Epidermal melanocyte (primary cell): Measurements from ENCODE around the gene MYOC.
"Not testable (repeated sequence)": the region's sequence is repeated elsewhere in the genome, so short reads cannot be mapped to it uniquely, and the experiment has no call there.

Source experiments
- DNase-seq: peaks from one replicate; pipeline ENCODE4 v3.0.0; 2011; ENCODE audit warnings: low spot score; ENCODE audit not compliant: insufficient read length

Gene MYOC

DNA sequence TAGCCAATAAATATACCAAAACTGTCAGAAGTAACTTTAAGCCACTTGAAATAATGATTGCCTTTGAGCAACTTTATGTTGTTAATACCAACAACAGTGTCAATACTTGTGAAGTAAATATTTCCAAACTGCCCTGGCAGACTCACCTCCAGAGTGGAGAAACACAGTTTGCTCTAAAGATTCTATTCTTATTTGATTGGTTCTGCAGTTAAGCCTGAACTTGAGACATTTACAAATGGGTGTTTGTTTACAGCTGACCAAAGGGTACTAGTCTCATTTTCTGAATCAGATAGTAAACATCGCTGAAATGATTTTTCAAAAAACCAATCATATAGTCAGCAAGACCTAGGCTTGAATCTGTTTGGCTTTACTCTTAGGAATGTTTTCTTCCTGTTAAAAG lies 1.3 kb upstream of the MYOC start:
- DNase-seq, result no peak

DNA sequence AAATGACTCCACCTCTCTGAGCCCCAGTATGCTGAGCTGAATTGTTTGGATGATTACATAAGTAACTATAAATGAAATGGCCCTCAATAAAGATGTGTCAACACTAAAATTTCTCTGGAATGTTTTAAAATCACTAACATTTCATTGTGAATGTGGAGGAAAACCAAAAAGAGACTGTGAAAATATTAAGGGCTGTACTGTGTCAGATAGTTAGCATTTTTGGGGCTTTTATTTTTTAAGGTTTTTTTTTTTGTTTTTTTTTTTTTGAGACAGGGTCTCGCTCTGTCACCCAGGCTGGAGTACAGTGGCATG lies 6.3 kb downstream of the MYOC start:
- DNase-seq, result no peak

DNA sequence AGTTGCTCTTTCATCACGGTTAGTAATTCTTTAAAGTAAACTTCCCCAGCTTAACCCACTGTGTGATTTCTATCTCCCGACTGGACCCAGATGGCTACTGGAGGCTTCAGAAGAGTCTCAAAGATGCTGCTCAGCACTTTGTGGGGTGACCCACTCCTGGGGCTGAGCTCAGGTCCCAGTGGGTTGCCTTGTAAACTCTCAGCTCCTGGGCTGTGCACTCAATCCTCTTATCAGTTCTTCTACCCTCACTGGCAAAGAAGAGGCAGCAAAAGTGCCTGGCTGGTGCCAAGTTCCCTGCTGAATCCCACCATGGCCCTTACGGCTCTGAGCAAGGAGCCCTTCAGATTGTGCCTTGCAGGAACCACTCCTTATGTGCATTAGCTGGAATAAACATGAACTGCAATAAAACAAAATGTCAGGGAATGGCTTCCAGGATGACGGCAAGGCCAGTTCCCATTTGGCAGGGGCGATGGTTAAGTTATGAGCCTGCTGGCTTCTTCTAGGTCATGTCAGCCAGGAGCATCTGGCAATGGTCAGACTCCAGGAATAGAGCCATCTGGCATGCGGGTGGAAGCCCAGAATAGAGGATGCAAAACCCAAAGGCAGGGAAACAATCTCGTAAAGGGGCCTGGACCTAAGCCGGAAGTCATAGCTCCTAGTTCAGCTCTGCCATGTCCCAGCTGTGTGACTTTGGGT lies 6.8 kb downstream of the MYOC start:
- DNase-seq, result peak; percentile 39

DNA sequence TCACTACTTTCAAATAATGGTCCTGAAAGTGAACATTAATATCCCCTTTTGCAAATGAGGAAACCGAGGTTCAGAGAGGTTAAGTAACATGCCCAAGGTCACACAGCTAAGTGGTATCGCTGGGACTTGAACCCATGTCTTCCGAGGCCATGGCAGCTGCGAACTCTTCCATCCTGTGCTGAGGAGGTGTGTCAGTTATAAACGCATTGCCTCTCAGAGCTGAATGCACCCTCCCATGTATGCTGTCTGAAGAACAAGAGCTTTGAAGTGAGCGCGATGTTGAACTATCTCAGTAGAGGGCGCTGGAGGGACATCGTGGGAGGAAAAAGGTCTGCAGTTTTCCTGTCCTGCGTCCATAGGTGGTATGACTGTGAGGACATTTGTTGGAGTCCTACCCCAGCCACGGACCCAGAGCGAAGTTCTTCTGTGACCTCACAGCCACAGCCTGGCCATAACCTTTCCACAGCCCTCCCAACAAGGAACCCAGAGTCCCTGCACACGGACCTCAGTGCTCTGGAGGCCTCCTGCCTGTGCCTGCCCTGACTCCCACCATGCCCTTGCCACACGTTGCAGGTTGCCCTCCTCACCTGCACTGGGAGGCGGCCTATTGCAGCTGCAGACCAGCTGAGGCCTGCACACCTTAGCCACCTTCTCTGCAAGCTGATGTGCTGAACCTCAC lies 7.5 kb downstream of the MYOC start:
- peak; percentile 66 for DNase-seq

DNA sequence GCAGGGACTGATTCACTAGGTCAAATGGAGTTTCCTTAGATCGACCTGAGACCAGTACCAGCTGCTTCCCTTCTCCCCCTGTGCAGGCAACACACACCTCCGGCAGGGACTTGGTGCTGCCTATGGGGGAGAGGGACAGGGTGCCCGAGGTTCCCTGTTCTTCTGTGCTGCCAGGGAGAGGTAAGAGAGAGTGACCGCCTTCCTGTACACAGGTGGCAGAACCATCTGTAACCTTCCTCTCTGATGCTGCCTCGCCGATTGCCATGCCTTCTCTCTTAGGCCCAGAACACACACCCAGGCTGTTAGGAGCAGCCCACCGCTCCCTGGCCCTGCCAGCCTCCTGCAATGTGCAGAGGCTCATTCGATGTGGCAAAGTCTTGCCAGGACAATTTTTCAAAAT lies 9.3 kb downstream of the MYOC start:
- no peak for DNase-seq

DNA sequence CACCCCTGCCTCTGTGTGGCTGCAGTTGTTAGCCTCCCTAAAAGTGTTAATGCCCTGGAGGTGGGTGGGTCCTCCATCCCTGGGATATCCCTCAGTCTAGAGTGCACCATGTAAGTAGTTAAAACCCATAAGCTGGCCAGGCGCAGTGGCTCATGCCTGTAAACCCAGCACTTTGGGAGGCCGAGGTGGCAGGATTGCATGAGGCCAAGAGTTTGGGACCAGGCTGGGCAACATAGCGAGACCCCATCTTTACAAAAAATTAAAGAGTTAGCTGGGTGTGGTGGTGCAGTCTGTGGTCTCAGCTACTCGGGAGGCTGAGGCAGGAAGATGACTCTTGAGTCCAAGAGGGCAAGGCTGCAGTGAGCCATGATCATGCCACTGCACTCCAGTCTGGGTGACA lies 10.3 kb downstream of the MYOC start:
- no peak for DNase-seq

DNA sequence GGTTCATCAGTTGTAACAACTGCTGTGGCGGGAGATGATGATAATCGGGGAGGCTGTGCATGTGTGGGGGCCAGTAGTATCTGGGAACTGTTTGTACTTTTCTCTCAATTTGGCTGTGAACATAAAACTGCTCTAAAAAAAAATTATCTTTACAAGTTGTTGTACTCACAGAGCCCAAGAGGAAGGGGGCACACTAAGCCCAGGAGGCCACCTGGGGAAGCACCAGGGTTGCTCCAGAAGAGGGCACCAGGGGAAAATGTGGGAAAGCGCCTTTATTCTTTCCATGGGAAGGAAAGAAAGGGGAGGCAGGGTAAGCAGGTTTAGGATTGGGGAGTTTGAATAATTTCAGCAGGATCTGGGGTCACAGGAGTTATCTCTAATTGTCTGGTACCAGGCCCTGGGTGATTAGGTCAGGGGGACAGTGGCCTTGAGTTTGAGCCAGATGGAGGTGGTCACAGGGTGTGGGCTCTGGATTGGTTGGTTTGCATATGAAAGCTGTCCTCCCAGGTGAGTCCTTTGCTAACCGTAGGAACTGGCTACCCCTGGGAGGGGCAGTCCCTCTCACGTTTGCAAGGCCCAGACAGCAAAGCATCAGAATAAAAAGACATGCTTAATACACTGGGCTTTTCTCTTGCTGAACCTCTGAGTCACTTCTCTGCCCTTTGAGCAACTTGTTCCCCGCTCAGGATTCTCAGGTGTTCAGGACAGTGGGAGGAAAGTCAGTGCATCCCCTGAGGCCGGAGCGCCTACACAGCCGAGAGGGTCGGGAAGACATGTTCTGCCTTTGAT lies 11.2 kb downstream of the MYOC start:
- DNase-seq, result no peak

DNA sequence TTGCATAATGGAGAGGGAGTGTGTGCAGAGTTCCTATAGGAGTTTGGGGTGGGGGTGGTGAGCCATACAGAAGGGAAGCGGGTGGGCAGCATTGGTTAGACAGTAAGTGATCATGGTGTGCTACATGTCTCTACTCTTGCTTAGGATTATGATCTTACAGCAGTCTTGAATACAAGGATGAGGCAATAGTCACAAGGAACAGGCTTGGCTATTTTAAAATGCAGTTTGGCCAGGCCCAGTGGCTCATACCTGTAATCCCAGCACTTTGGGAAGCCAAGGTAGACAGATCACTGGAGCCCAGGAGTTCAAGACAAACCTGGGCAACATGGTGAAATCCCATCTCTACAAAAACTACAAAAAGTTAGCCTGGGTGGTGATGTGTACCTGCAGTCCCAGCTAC lies 12.3 kb downstream of the MYOC start:
- no peak for DNase-seq

DNA sequence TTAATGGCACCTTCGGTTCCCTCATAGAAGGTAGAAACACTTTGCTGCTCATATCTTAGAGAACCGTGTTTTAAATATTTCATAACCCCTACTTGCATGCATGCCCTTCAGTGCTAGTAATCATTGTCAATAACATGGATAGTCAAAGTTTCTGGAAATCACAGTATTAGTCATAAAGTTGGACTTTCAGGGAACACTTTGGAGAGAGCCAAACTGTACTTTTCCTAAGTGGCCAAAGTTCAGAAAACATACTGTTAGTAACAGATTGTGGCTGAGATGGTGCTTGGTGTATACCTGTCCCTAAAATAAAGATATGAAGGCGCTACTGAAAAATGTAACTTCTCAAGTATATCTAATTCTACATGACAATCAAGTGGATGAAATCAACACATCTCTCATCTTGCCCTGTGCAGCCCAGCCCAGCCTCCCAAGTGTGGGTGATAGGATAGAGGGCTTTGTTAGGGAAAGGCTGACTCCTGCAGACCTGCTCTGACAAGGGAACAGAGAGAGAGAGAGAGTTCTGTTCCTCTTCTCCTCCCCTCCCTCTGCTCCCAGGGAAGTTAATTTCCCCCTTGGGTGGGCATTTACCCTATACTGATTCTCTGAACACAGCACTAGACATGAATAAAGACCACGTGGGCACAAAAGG lies 14.4 kb downstream of the MYOC start:
- DNase-seq, result no peak

DNA sequence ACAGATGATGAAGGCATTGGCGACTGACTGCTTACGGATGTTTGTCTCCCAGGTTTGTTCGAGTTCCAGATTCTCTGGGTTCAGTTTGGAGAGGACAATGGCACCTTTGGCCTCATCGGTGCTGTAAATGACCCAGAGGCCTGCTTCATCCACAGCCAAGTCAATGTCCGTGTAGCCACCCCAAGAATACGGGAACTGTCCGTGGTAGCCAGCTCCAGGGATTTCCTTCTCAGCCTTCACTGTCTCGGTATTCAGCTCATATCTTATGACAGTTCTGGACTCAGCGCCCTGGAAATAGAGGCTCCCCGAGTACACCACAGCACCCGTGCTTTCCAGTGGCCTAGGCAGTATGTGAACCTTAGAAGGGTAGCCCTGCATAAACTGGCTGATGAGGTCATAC lies 16.3 kb downstream of the MYOC start:
- DNase-seq, result no peak

DNA sequence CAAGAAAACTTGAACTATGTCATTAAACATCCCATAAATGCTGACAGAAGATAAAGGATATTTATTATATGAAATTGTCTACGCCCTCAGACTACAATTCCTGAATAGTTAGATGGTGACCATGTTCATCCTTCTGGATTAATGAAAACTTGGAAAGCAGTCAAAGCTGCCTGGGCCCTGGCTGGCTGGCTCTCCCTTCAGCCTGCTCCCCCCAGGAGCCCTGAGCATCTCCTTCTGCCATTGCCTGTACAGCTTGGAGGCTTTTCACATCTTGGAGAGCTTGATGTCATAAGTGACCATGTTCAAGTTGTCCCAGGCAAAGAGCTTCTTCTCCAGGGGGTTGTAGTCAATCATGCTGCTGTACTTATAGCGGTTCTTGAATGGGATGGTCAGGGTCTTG lies 16.8 kb downstream of the MYOC start:
- no peak for DNase-seq

DNA sequence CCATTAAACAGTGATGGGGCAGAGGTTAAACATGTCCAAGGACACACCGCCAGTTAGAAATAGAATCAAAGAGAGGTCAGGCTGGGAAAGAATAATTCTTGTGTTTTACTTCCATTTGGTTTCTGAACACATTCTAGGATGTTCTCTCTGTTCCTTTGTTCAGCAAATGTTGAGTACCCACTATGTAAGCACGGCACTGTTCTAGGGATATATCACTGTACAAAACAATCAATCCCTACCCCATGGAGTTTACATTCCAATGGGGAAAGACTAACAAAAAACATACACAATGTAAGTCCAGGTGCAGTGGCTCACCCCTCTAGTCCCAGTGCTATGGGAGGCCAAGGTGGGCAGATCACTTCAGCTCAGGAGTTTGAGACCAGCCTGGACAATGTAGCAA lies 24.3 kb downstream of the MYOC start:
- no peak for DNase-seq

DNA sequence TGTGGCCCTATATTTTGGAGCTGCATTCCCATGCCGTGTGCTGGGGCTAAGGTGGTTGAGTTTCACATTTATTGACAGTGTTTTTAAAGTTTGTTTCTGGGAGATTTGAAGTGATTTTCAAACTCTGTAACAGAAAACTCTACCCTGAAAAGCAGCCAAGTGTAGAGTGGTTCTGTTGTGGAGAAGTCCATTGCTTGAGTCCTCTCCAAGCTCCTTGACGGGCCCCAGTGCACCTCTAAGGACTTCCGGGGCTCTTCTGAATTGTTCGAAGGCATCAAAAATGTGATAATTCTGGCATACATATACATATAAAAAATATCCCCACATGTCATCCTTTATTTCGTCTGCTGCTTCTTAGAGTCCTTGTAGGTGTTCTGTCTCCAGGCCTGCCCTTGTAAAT lies 25.5 kb downstream of the MYOC start:
- DNase-seq, result no peak

DNA sequence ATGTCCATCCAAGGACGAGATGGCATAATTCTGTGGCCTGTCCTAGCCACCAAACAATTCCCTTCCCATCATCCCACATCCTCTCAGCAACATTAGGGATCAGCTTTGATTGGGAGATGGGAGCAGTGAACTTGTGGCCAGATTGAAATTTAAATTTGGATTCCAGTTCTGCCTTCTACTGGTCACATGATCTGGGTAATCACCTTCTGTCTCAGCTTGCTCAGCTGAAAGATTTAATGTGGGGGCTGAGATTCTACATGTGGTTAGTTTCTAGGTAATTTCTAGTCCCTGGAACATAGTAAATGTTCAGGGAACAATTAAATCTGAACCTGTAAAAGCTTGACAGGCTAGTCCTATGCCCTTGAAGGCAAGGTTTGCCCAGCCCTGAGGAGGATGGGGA lies 27.3 kb downstream of the MYOC start:
- no peak for DNase-seq

DNA sequence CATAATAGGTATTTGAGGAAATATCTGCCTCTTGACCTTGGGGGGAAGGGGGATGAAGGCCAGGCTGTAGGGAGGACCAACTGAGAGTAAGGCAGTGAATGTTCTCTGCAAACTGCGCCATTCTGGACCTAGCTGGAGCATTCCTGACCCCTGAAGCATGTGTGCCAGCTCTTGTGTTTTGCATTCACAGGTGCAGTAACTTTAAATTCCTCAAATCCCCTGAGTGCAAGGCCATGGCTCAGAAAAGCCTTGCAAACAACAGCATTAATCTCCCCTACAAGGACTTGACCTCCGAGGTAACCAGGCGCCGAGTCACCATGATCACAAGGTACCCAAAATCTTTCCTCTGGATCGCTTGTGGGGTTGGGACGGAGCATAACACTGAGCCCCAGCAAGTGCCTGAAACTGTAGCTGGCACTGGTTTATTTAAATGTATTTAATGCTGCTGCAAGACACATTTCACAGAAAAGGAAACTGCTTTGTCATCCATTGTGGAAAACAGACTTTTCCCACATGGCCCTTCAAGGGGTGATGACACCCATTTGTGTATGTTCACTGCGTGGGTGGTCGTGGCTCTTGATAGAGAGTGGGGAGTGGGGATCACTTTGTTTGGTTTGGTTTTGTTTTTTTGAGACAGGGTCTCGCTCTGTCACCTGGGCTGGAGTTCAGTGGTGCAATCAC lies 28.7 kb downstream of the MYOC start:
- DNase-seq, result no peak

DNA sequence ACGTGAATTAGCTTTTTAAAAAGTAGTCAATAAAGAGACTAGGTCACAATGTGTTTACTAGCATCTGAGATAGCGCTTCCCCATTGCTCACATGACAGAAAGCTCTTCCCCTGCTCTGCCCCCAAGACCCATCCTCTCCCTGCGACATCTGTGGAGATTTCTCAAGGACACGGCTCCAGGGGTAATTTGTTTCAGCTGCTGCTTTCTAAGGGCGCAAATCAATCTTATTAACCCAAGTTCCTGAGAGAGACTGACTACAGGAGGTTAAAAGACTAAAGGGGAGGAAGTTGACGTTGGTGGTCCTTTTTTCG lies 30.4 kb downstream of the MYOC start, which contains the start of gene MYOCOS:
Gene MYOCOS, plus strand, starts transcription at position 92 of the 311 bp plus-strand sequence. CDS start 1,641 bp downstream, outside the sequence.
- no peak for DNase-seq

DNA sequence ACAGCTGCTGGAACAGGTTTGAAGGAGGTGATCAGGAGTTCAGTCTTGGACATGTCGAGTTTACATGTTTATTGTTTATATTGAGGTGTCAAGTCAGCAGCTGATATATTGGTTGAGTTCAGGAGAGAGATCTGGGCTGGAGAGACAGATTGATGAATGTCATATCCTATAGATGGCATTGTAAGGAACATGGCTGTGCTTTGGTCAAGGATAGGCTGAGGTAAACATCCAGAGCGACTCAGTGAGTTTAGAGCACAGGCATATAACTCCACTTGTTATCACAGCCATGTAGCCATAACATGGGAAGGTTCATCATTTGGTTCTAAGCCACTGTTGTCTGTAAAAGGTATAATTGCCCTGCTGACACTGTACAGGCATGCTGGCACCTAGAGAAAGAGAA lies 35.9 kb downstream of the MYOC start:
- no peak for DNase-seq

DNA sequence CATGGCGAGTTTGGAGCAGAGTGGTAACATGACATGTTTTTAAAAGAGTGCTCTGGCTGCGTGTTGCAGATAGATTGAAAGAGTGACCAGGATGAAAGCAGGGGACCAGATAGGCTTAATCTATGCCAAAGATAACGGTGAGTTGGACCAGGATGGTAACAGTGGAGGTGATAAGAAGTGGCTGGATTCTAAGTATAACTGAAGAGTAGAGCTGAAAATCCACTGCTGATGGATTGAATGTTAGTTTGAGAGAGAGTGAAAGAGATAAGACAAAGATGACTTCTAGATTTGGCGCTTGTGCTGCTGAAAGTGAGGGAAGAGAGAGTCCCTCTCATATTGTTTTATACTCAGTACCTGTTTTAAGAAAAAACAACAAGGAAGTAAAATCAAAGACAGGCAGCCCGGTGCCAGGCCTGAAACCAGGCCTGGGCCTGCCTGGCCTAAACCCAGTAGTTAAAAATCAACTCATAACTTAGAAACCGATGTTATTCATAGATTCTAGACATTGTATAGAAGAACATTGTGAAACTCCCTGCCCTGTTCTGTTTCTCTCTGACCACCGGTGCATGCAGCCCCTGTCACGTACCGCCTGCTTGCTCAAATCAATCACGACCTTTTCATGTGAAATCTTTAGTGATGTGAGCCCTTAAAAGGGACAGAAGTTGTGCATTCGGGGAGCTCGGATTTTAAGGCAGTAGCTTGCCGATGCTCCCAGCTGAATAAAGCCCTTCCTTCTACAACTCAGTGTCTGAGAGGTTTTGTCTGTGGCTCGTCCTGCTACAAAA lies 37.2 kb downstream of the MYOC start:
- not testable (repeated sequence) for DNase-seq

DNA sequence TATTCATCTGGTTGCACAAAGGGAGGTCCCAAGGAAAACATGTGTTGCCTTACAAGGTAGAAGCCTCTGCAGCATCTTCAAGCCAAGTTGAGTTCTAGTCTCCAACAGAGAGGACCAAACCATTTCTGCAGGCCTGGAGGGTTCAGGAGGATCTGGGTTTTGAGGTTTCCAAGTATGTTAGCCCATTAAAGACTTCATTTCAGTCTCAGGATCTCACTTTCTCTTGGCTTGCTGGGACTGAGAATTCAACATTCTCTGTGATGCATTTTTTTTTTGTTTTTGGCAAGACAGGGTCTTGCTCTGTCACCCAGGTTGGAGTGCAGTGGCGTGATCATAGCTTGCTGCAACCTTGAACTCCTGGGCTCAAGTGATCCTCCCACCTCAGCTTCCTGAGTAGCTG lies 39.2 kb downstream of the MYOC start:
- DNase-seq, result no peak

DNA sequence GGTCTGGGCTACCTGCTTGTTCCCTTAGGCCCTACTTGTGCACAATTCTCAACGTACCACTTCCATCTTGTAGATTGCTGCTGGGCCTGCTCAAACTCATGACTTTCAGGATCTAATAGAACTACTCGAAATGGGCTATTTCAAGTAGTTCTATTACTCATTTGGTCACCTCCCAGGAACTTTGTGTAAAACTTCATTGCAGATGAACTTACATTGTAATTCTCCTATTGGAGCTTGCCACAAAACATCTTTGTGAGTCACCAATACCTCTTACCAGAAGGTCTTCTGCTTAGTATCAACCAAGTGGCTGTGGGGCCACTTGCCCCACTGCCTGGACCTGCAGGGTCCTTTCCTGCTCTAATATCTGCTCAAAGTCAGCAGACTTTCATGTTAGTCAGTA lies 41.2 kb downstream of the MYOC start:
- no peak for DNase-seq

DNA sequence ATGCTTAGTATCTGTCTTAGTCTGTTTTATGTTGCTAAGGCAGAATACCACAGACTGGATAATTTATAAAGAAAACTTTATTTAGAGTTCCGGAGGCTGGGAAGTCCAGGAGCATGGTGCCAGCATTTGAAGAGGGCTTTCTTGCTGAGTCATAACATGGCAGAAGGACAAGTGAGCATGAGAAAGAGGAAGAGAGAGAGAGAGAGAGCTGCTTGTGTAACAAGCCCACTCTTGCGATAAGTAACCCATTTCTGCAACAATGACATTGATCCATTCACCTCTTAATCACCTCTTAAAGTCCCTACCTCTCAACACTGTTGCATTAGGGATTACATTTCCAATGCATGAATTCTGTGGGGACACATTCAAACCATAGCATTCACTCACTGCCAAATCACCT lies 42.1 kb downstream of the MYOC start:
- no peak for DNase-seq
